CD4-positive, alpha-beta T cell (primary cell): ENCODE data around the gene SPSB3. TPM values are rescaled to one million over a fixed set of nuclear protein-coding genes. Genes with fewer than 3 reads are reported as not detected.

Experiments used
- ATAC-seq: fragments of 200-7000 bp; cut with Tn5 transposase; one replicate; pipeline ENCODE4 v1.10.0; 2022; ENCODE audit warnings: mild to moderate bottlenecking; ENCODE audit not compliant: poor library complexity
- CTCF ChIA-PET: fragments of 350-600 bp; sonication (Branson Sonifier 250); formaldehyde crosslinking; loops from one replicate; lab custom pipeline; 2021; ENCODE audit warnings: antibody characterized with exemption, inconsistent platforms; lab: Charles Lee
- POLR2A ChIA-PET: fragments of 350-600 bp; sonication (Branson Sonifier 250); formaldehyde crosslinking; loops from one replicate; lab custom pipeline; 2021; ENCODE audit warnings: antibody characterized with exemption, inconsistent platforms; lab: Charles Lee
- DNase-seq, 14 experiments: peaks; one replicate each; pipeline ENCODE4 v3.0.0-alpha.2; 2013 to 2020; ENCODE audit warnings: mixed read lengths in 2 of 14
- H3K27ac ChIP-seq, 2 donors: one replicate each; pipeline versions ENCODE4 v1.5.1 to v1.7.0; 2013; ENCODE audit warnings: low read length in 2 of 2, low read depth in 1 of 2, mild to moderate bottlenecking in 1 of 2
- H3K27me3 ChIP-seq, 2 experiments: 1 replicate in 1 of 2; 2 replicates in 1 of 2; pipeline versions ENCODE4 v1.6.1 to v1.7.0; 2013; ENCODE audit warnings: low read length in 2 of 2, control low read depth in 1 of 2, mild to moderate bottlenecking in 1 of 2, moderate library complexity in 1 of 2; ENCODE audit not compliant: insufficient read depth in 2 of 2, control insufficient read depth in 1 of 2
- H3K36me3 ChIP-seq: one replicate; pipeline ENCODE4 v1.6.1; 2013; ENCODE audit warnings: low read length, control low read depth; ENCODE audit not compliant: insufficient read depth
- H3K4me1 ChIP-seq: one replicate; pipeline ENCODE4 v1.6.1; 2013; ENCODE audit warnings: low read length, control low read depth; ENCODE audit not compliant: insufficient read depth
- H3K4me3 ChIP-seq: one replicate; pipeline ENCODE4 v1.5.1; 2013; ENCODE audit warnings: mild to moderate bottlenecking, low read length, moderate library complexity
- H3K9me3 ChIP-seq, 2 experiments: 1 replicate in 1 of 2; 2 replicates in 1 of 2; pipeline versions ENCODE4 v1.6.1 to v1.7.0; 2013; ENCODE audit warnings: low read length in 2 of 2, mild to moderate bottlenecking in 2 of 2, control low read depth in 1 of 2, moderate library complexity in 1 of 2; ENCODE audit not compliant: control insufficient read depth in 1 of 2, insufficient read depth in 1 of 2
- H3K27ac Mint-ChIP-seq: one replicate; pipeline ENCODE4 v1.8.0; 2020; ENCODE audit warnings: mixed read lengths
- H3K27me3 Mint-ChIP-seq: one replicate; pipeline ENCODE4 v1.8.0; 2021; ENCODE audit warnings: mixed read lengths
- H3K36me3 Mint-ChIP-seq: one replicate; pipeline ENCODE4 v1.8.0; 2021; ENCODE audit warnings: low read depth, mixed read lengths
- H3K4me1 Mint-ChIP-seq: one replicate; pipeline ENCODE4 v1.8.0; 2021; ENCODE audit warnings: low read depth, mixed read lengths
- H3K4me3 Mint-ChIP-seq: one replicate; pipeline ENCODE4 v1.8.0; 2020; ENCODE audit warnings: mild to moderate bottlenecking, mixed read lengths
- H3K9me3 Mint-ChIP-seq: one replicate; pipeline ENCODE4 v1.8.0; 2020; ENCODE audit warnings: mixed read lengths
- CTCF ChIP-seq: fragments of 200-600 bp; IDR thresholded peaks from one replicate; pipeline ENCODE4 v1.8.0; 2022; ENCODE audit warnings: antibody characterized with exemption, mild to moderate bottlenecking
- intact Hi-C, 2 experiments: fragments of 100-400 bp; cut with DNase I in 1 of 2; cut with micrococcal nuclease in 1 of 2; formaldehyde crosslinking; loops; one replicate each; pipeline versions ENCODE4 v1.15.1 to v1.9.0; 2023 to 2025; cut with DNase I, micrococcal nuclease
- microRNA-seq: library from miRNA; unstranded; fragments of <30 nt; microRNA quantifications from one replicate; pipeline ENCODE4 v1.2.0, GENCODE V29; 2021; ENCODE audit warnings: borderline microRNAs expressed, borderline replicate concordance
- total RNA-seq, 174 experiments: library from RNA in 2 of 174; stranded (reverse) in 2 of 174; gene quantifications; one replicate each; pipeline ENCODE4 v1.2.3 and lab custom pipeline; 2021 to 2026

SPSB3 gene
- total RNA-seq, 2 experiments from 2014 or later: 86.3 to 87.6 TPM

DNA sequence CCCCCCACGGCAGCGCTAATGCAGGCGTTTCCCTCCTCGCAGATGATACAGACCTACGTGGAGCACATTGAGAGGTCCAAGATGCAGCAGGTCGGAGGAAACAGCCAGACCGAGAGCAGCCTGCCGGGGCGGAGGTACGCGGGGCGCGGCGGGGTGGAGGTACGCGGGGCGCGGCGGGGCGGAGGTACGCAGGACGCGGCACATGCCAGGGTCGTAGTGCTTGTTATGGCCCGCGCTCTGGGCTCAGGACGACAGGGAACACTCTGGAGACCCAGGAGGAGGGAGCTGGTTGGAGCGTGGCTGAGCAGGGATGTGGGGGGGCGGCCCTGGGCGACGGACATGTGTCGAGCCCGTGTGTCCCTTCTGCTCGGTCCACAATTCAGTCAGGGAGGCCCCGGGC is 52.9 kb downstream of the SPSB3 start:
- ATAC-seq (no peak), DNase-seq (no peak)
- Histone ChIP-seq H3K27me3 (no peaks in the 10 kb centered on the region), H3K4me1 (peaks cover 2% of the 10 kb centered on the region), H3K27ac (no peak overlapping the region), H3K9me3 (no peaks in the 10 kb centered on the region), H3K36me3 (peaks cover 74% of the 10 kb centered on the region), H3K4me3 (no peak overlapping the region)
- Mint-ChIP-seq H3K27ac (no peak overlapping the region), H3K9me3 (no peaks in the 10 kb centered on the region), H3K4me3 (no peak overlapping the region), H3K4me1 (peaks cover 10% of the 10 kb centered on the region), H3K27me3 (no peaks in the 10 kb centered on the region), H3K36me3 (peaks cover 39% of the 10 kb centered on the region)
- POLR2A ChIA-PET: no interaction called here
- no peak for TF ChIP-seq CTCF
- intact Hi-C loops: no loop called here
- CTCF ChIA-PET: no interaction called here

GRCh38 chr16:1729026-1729425 is 53.3 kb downstream of the SPSB3 start:
- H3K4me1 ChIP-seq: peaks cover 6% of the 10 kb centered on the region
- ChIA-PET POLR2A (no interaction called here), CTCF (no interaction called here)
- H3K9me3 ChIP-seq: no peaks in the 10 kb centered on the region
- H3K36me3 ChIP-seq: peaks cover 73% of the 10 kb centered on the region
- no peak overlapping the region for H3K4me3 ChIP-seq
- no peak for ATAC-seq
- H3K4me3 Mint-ChIP-seq: no peak overlapping the region
- H3K27ac ChIP-seq: no peak overlapping the region
- intact Hi-C loops: no loop called here
- peaks cover 39% of the 10 kb centered on the region for H3K36me3 Mint-ChIP-seq
- no peak for TF ChIP-seq CTCF
- H3K9me3 Mint-ChIP-seq: no peaks in the 10 kb centered on the region
- H3K27me3 ChIP-seq: no peaks in the 10 kb centered on the region
- no peaks in the 10 kb centered on the region for H3K27me3 Mint-ChIP-seq
- H3K4me1 Mint-ChIP-seq: peaks cover 10% of the 10 kb centered on the region
- DNase-seq: no peak
- no peak overlapping the region for H3K27ac Mint-ChIP-seq

- Histone ChIP-seq H3K4me3 (no peak overlapping the region), H3K4me1 (peaks cover 17% of the 10 kb centered on the region), H3K27ac (no peak overlapping the region), H3K36me3 (peaks cover 62% of the 10 kb centered on the region), H3K27me3 (no peaks in the 10 kb centered on the region), H3K9me3 (no peaks in the 10 kb centered on the region)
- intact Hi-C loops: no loop called here
- TF ChIP-seq CTCF: no peak
- Mint-ChIP-seq H3K27me3 (no peaks in the 10 kb centered on the region), H3K4me1 (peaks cover 19% of the 10 kb centered on the region), H3K36me3 (peaks cover 43% of the 10 kb centered on the region), H3K9me3 (no peaks in the 10 kb centered on the region), H3K4me3 (no peak overlapping the region), H3K27ac (no peak overlapping the region)
- ATAC-seq (no peak), DNase-seq (no peak)
- POLR2A ChIA-PET: interaction anchor here (0.6 kb wide), 1 partner anchor 22 kb away, joined by 3 read pairs; the partner anchor contains the start of gene MAPK8IP3
- CTCF ChIA-PET: interaction anchor here (1.0 kb wide), 1 partner anchor 22 kb away, joined by 3 read pairs; the partner anchor contains the start of gene MAPK8IP3
Measured at GRCh38 chr16:1727651-1728624, 54.4 kb downstream of the SPSB3 start.

Small RNAs within 50 kb of the gene (microRNA-seq; reads per million reads assigned to microRNA genes)
- gene MIR3177: 0.61 reads per million

Other genes with a start within 250 kb of the SPSB3 start
- 10 to 100 TPM; 20.5 to 22.1 TPM for gene TMEM204, start 248.9 kb downstream of the SPSB3 start, total RNA-seq
- 1 to 10 TPM; 4.3 to 5.6 TPM for gene IFT140, start 170.5 kb downstream of the SPSB3 start, total RNA-seq
- 10 to 100 TPM; 14.1 to 15.2 TPM for gene CRAMP1, start 170.2 kb downstream of the SPSB3 start, total RNA-seq
- 1 to 10 TPM; 2.5 to 3.2 TPM for gene JPT2, start 104.3 kb downstream of the SPSB3 start, total RNA-seq
- 100 to 1,000 TPM; 290 to 297 TPM for gene MAPK8IP3, start 76.4 kb downstream of the SPSB3 start, total RNA-seq
- 10 to 100 TPM; 46.2 to 54.2 TPM for gene NME3, start 11.0 kb downstream of the SPSB3 start, total RNA-seq
- gene EME2, start 9.8 kb downstream of the SPSB3 start, total RNA-seq: 10 to 100 TPM; 28.6 to 30.8 TPM
- gene MRPS34, start 9.4 kb downstream of the SPSB3 start, total RNA-seq: 10 to 100 TPM; 25.5 to 26.9 TPM
- gene NUBP2, start 389 bp upstream of the SPSB3 start, total RNA-seq: 10 to 100 TPM; 36.4 to 38.1 TPM
- under 1 TPM; 0.67 to 0.80 TPM for gene IGFALS, start 11.1 kb upstream of the SPSB3 start, total RNA-seq
- gene HAGH, start 44.3 kb upstream of the SPSB3 start, total RNA-seq: 10 to 100 TPM; 20.9 to 22.7 TPM
- gene FAHD1, start 44.6 kb upstream of the SPSB3 start, total RNA-seq: 1 to 10 TPM; 4.1 to 4.5 TPM
- not detected for gene MEIOB, start 89.6 kb upstream of the SPSB3 start, total RNA-seq
- gene HS3ST6, start 135.8 kb upstream of the SPSB3 start, total RNA-seq: not detected
- 1 to 10 TPM; 2.3 to 2.4 TPM for gene MSRB1, start 160.6 kb upstream of the SPSB3 start, total RNA-seq
- not detected for gene RPL3L, start 172.1 kb upstream of the SPSB3 start, total RNA-seq
- gene NDUFB10, start 177.0 kb upstream of the SPSB3 start, total RNA-seq: 10 to 100 TPM; 40.7 to 41.1 TPM
- gene RPS2, start 182.3 kb upstream of the SPSB3 start, total RNA-seq: 1,000 to 10,000 TPM; 3,604 to 3,755 TPM
- gene RNF151, start 184.3 kb upstream of the SPSB3 start, total RNA-seq: not detected
- gene TBL3, start 189.5 kb upstream of the SPSB3 start, total RNA-seq: 10 to 100 TPM; 12.7 to 15.5 TPM
- under 1 TPM; 0.56 to 0.99 TPM for gene NOXO1, start 198.9 kb upstream of the SPSB3 start, total RNA-seq
- gene GFER, start 201.6 kb upstream of the SPSB3 start, total RNA-seq: 10 to 100 TPM; 14.5 TPM
- 1 to 10 TPM; 3.8 to 3.9 TPM for gene SYNGR3, start 207.4 kb upstream of the SPSB3 start, total RNA-seq
- gene ZNF598, start 227.2 kb upstream of the SPSB3 start, total RNA-seq: 10 to 100 TPM; 39.7 to 43.6 TPM
- gene NPW, start 237.2 kb upstream of the SPSB3 start, total RNA-seq: under 1 TPM in 1 of 2 experiments, not detected in 1; 0.80 TPM
- 1 to 10 TPM; 1.9 to 2.0 TPM for gene NHERF2, start 244.3 kb upstream of the SPSB3 start, total RNA-seq